Measurements from ENCODE around the gene DDI2.
"Not testable (repeated sequence)": the region's sequence is repeated elsewhere in the genome, so short reads cannot be mapped to it uniquely, and the experiment has no call there.

The DDI2 gene

GRCh38 chr1:15678578-15678977 is 61.3 kb downstream of the DDI2 start:
- DNase-seq (ENCODE audit: low read depth in 2 of 2) = no peak

- no peak for DNase-seq (ENCODE audit: low read depth in 2 of 2)
Observed at GRCh38 chr1:15680131-15680530, 62.9 kb downstream of the DDI2 start.

- DNase-seq (ENCODE audit: low read depth in 2 of 2) = no peak
Observed at GRCh38 chr1:15680561-15681348, 63.5 kb downstream of the DDI2 start.

- no peak for DNase-seq (ENCODE audit: low read depth in 2 of 2)
Observed at GRCh38 chr1:15681349-15682292, 64.4 kb downstream of the DDI2 start.

GRCh38 chr1:15682936-15683341 is 65.7 kb downstream of the DDI2 start:
- no peak for DNase-seq (ENCODE audit: low read depth in 2 of 2)

- DNase-seq (ENCODE audit: low read depth in 2 of 2) = no peak
Observed at GRCh38 chr1:15683345-15684039, 66.2 kb downstream of the DDI2 start.

GRCh38 chr1:15684042-15684461 is 66.8 kb downstream of the DDI2 start, which contains the start of gene PLEKHM2:
Gene PLEKHM2, plus strand, starts transcription at chr1:15684320. Its CDS starts 239 bp downstream, at chr1:15684559.
- peak; percentile 28 to 38 for DNase-seq (ENCODE audit: low read depth in 2 of 2)

- peak in 1 of 2 donors; percentile 26 for DNase-seq (ENCODE audit: low read depth in 2 of 2)
Observed at GRCh38 chr1:15684468-15685291, 67.4 kb downstream of the DDI2 start.

GRCh38 chr1:15685820-15686219 is 68.6 kb downstream of the DDI2 start:
- DNase-seq (ENCODE audit: low read depth in 2 of 2) = no peak

- DNase-seq (ENCODE audit: low read depth in 2 of 2) = no peak
Observed at GRCh38 chr1:15687446-15687845, 70.2 kb downstream of the DDI2 start.

- DNase-seq (ENCODE audit: low read depth in 2 of 2) = no peak
Observed at GRCh38 chr1:15690317-15690716, 73.1 kb downstream of the DDI2 start.

GRCh38 chr1:15691434-15692032 is 74.3 kb downstream of the DDI2 start:
- DNase-seq (ENCODE audit: low read depth in 2 of 2) = no peak

- no peak for DNase-seq (ENCODE audit: low read depth in 2 of 2)
Observed at GRCh38 chr1:15692121-15692682, 74.9 kb downstream of the DDI2 start.

- DNase-seq (ENCODE audit: low read depth in 2 of 2) = no peak
Observed at GRCh38 chr1:15693371-15693770, 76.1 kb downstream of the DDI2 start.

GRCh38 chr1:15696956-15697521 is 79.8 kb downstream of the DDI2 start:
- DNase-seq (ENCODE audit: low read depth in 2 of 2) = no peak

- DNase-seq (ENCODE audit: low read depth in 2 of 2) = no peak
Observed at GRCh38 chr1:15698201-15698600, 80.9 kb downstream of the DDI2 start.

- DNase-seq (ENCODE audit: low read depth in 2 of 2) = not testable (repeated sequence)
Observed at GRCh38 chr1:15699321-15699720, 82.1 kb downstream of the DDI2 start.

- no peak for DNase-seq (ENCODE audit: low read depth in 2 of 2)
Observed at GRCh38 chr1:15700508-15700907, 83.2 kb downstream of the DDI2 start.

GRCh38 chr1:15701784-15702183 is 84.5 kb downstream of the DDI2 start:
- DNase-seq (ENCODE audit: low read depth in 2 of 2) = no peak
